Panc1 (cell line): ENCODE measurements around the gene SLC30A1. TPM values are rescaled to one million over a fixed set of nuclear protein-coding genes. Genes with fewer than 3 reads are reported as not detected.

Source experiments
- ATAC-seq: fragments of 200-7000 bp; cut with Tn5 transposase; 2 replicates; pipeline ENCODE4 v1.9.1; 2020; ENCODE audit warnings: mild to moderate bottlenecking, moderate library complexity
- BruUV-seq: library from RNA; stranded (reverse); fragments of 400-500 nt; replicated peaks from 2 replicates; lab custom pipeline; 2021; lab: Mats Ljungman, UMichigan
- CTCF ChIA-PET: fragments of 300-600 bp; sonication (Branson Sonifier 250); formaldehyde crosslinking; loops from one replicate; lab custom pipeline; 2022; ENCODE audit warnings: antibody characterized with exemption; lab: Charles Lee
- POLR2A ChIA-PET: fragments of 300-600 bp; sonication (Branson Sonifier 250); formaldehyde crosslinking; loops from one replicate; lab custom pipeline; 2022; ENCODE audit warnings: antibody characterized with exemption; lab: Charles Lee
- DNase-seq: peaks from one replicate; pipeline ENCODE4 v3.0.0-alpha.2; 2010; ENCODE audit warnings: low read depth, low spot score
- H3K27ac ChIP-seq: 2 replicates; pipeline ENCODE4 v1.5.1; 2011; ENCODE audit warnings: mild to moderate bottlenecking, low read length, inconsistent platforms
- H3K27me3 ChIP-seq: fragments of 200-500 bp; sonication (Bioruptor generic); 2 replicates; pipeline ENCODE4 v1.6.0; 2014; ENCODE audit warnings: low read length, inconsistent platforms; ENCODE audit not compliant: control insufficient read depth, insufficient read depth
- H3K36me3 ChIP-seq: fragments of 200-500 bp; sonication (Bioruptor generic); 2 replicates; pipeline ENCODE4 v1.5.1; 2014; ENCODE audit warnings: inconsistent platforms, mild to moderate bottlenecking, low read length, moderate library complexity; ENCODE audit not compliant: control insufficient read depth, insufficient read depth
- H3K4me1 ChIP-seq: 2 replicates; pipeline ENCODE4 v1.5.1; 2011; ENCODE audit warnings: inconsistent platforms, mild to moderate bottlenecking, low read length, moderate library complexity; ENCODE audit not compliant: control insufficient read depth, insufficient read depth
- H3K4me3 ChIP-seq, 2 experiments: 2 replicates each; pipeline ENCODE4 v1.5.1; 2011 to 2012; ENCODE audit warnings: low read depth in 2 of 2, low read length in 2 of 2, mild to moderate bottlenecking in 2 of 2, inconsistent platforms in 1 of 2, moderate library complexity in 1 of 2
- H3K9me3 ChIP-seq: fragments of 200-500 bp; sonication (Bioruptor generic); 2 replicates; pipeline ENCODE4 v1.5.1; 2014; ENCODE audit warnings: low read depth, mild to moderate bottlenecking, inconsistent platforms, low read length, moderate library complexity; ENCODE audit not compliant: control insufficient read depth, insufficient read depth
- CTCF ChIP-seq: fragments of 450-650 bp; IDR thresholded peaks from 2 replicates; pipeline ENCODE4 v1.5.1; 2017; ENCODE audit warnings: mild to moderate bottlenecking
- POLR2AphosphoS5 ChIP-seq: IDR thresholded peaks from 2 replicates; pipeline ENCODE4 v1.6.1; 2012; ENCODE audit warnings: mild to moderate bottlenecking, low read depth, low read length, moderate library complexity
- REST ChIP-seq, 2 experiments: IDR thresholded peaks; 2 replicates each; pipeline ENCODE4 v1.6.1; 2011 to 2012; ENCODE audit warnings: low read depth in 2 of 2, control low read depth in 1 of 2, low read length in 1 of 2, mild to moderate bottlenecking in 1 of 2, moderate library complexity in 1 of 2; ENCODE audit not compliant: insufficient read depth in 1 of 2
- SIN3A ChIP-seq: IDR thresholded peaks from 2 replicates; pipeline ENCODE4 v1.6.1; 2012; ENCODE audit warnings: low read depth, mild to moderate bottlenecking, low read length, moderate library complexity, borderline replicate concordance; ENCODE audit not compliant: insufficient read depth
- TCF7L2 ChIP-seq: IDR thresholded peaks from 2 replicates; pipeline ENCODE4 v1.6.1; 2011; ENCODE audit warnings: mild to moderate bottlenecking, low read depth, low read length, inconsistent platforms
- in situ Hi-C: cut with HindIII; loops from 2 replicates; pipeline ENCODE4 v1.10.0; 2016; ENCODE audit warnings: low sequenced_read_pairs, low pct_unique_long_range_greater_than_20kb
- intact Hi-C: fragments of 100-400 bp; cut with micrococcal nuclease; formaldehyde crosslinking; loops from one replicate; pipeline ENCODE4 v1.10.0; 2022; ENCODE audit not compliant: unreplicated experiment
- total RNA-seq: library from RNA; stranded (reverse); gene quantifications from one replicate; pipeline ENCODE4 v1.2.1, GENCODE V29; 2021; ENCODE audit not compliant: unreplicated experiment

SLC30A1 gene
- total RNA-seq, 1 experiment from 2014 or later = 34.5 TPM

- BruUV-seq = no TSS peak
- in situ Hi-C loops = no loop called here
- ChIA-PET CTCF (no interaction called here), POLR2A (no interaction called here)
- Histone ChIP-seq H3K4me1 (peaks cover 3% of the 10 kb centered on the region; the same call in 1 of the 2 replicates), H3K27me3 (no peaks in the 10 kb centered on the region), H3K27ac (no peak overlapping the region), H3K9me3 (no peaks in the 10 kb centered on the region), H3K4me3 (no peak overlapping the region), H3K36me3 (no peaks in the 10 kb centered on the region)
- TF ChIP-seq TCF7L2 = no peak
- no peak for TF ChIP-seq REST (IDR thresholded peaks at IDR 0.05; ENCODE audit: insufficient read depth in 1 of 2, low read depth in 2 of 2, low read length in 1 of 2)
- TF ChIP-seq CTCF = no peak
- TF ChIP-seq POLR2AphosphoS5 = no peak
- TF ChIP-seq SIN3A = no peak
- DNase-seq (no peak), ATAC-seq (no peak)
- intact Hi-C loops = no loop called here
Observed at GRCh38 chr1:211616231-211616964, 37.4 kb upstream of the SLC30A1 start.

- Histone ChIP-seq H3K4me1 (peaks cover 3% of the 10 kb centered on the region; the same call in 1 of the 2 replicates), H3K27me3 (no peaks in the 10 kb centered on the region), H3K36me3 (no peaks in the 10 kb centered on the region), H3K4me3 (no peak overlapping the region), H3K9me3 (no peaks in the 10 kb centered on the region), H3K27ac (no peak overlapping the region; the same call in 1 of the 2 replicates)
- intact Hi-C loops (no loop called here), in situ Hi-C loops (no loop called here)
- ATAC-seq (no peak), DNase-seq (no peak)
- POLR2A ChIA-PET = no interaction called here
- BruUV-seq = no TSS peak
- CTCF ChIA-PET = no interaction called here
- TF ChIP-seq REST (IDR thresholded peaks at IDR 0.05; ENCODE audit: insufficient read depth in 1 of 2, low read depth in 2 of 2, low read length in 1 of 2) (no peak), SIN3A (no peak), POLR2AphosphoS5 (no peak), CTCF (no peak), TCF7L2 (no peak)
Observed at GRCh38 chr1:211614615-211615014, 35.7 kb upstream of the SLC30A1 start.
